AG04450 (cell line): Measurements from ENCODE around the gene TENT5C. TPM values are rescaled to one million over a fixed set of nuclear protein-coding genes. Genes with fewer than 3 reads are reported as not detected.

Experiments
- CTCF ChIA-PET: fragments of 300-600, 350-600 bp; formaldehyde crosslinking; extraction: SDS; loops from one replicate; lab custom pipeline; 2022; ENCODE audit warnings: antibody characterized with exemption, inconsistent platforms; lab: Charles Lee
- POLR2A ChIA-PET: fragments of 350-600 bp; formaldehyde crosslinking; extraction: SDS; loops from one replicate; lab custom pipeline; 2021; ENCODE audit warnings: antibody characterized with exemption, inconsistent platforms; lab: Yijun Ruan, JAX
- DNase-seq: peaks from one replicate; pipeline ENCODE4 v3.0.0-alpha.2; 2011; ENCODE audit warnings: low read depth, low spot score
- H3K27ac ChIP-seq: one replicate; pipeline ENCODE4 v1.5.1; 2012; ENCODE audit warnings: low read depth, low read length, control low read depth
- H3K27me3 ChIP-seq: one replicate; pipeline ENCODE4 v1.6.0; 2012; ENCODE audit warnings: low read length; ENCODE audit not compliant: control insufficient read depth, insufficient read depth
- H3K4me3 ChIP-seq: 2 replicates; pipeline ENCODE4 v1.5.1; 2011; ENCODE audit warnings: mild to moderate bottlenecking, low read depth, low read length, control low read depth
- H3K9me3 ChIP-seq: 2 replicates; pipeline ENCODE4 v1.5.1; 2012; ENCODE audit warnings: low read length; ENCODE audit not compliant: control insufficient read depth, insufficient read depth
- CTCF ChIP-seq: IDR thresholded peaks from 2 replicates; pipeline ENCODE4 v1.5.1; 2011; ENCODE audit warnings: low read depth, low read length, control low read depth, inconsistent platforms
- polyA plus RNA-seq: library from polyadenylated mRNA; depleted of rRNA; stranded (reverse); fragments of >200 nt; gene quantifications from 2 replicates; pipeline ENCODE4 v1.2.3, GENCODE V29; 2011

The TENT5C gene
- polyA plus RNA-seq, 1 experiment = 29.2 TPM

GRCh38 chr1:117567976-117568375 lies 37.9 kb upstream of the TENT5C start:
- no peak for TF ChIP-seq CTCF
- ChIA-PET CTCF (interaction anchor here (1.0 to 2.0 kb wide), 4 partner anchors 24 to 186 kb away, joined by 3 to 9 read pairs (median 4); no protein-coding TSS in a partner anchor), POLR2A (no interaction called here)
- H3K9me3 ChIP-seq = no peaks in the 10 kb centered on the region
- H3K27ac ChIP-seq = no peak overlapping the region
- no peak for DNase-seq
- H3K27me3 ChIP-seq = peaks cover 15% of the 10 kb centered on the region
- H3K4me3 ChIP-seq = no peak overlapping the region

GRCh38 chr1:117568999-117569398 lies 36.8 kb upstream of the TENT5C start:
- no peak for DNase-seq
- Histone ChIP-seq H3K27me3 (peaks cover 11% of the 10 kb centered on the region), H3K27ac (no peak overlapping the region), H3K9me3 (no peaks in the 10 kb centered on the region), H3K4me3 (no peak overlapping the region)
- POLR2A ChIA-PET = no interaction called here
- CTCF ChIA-PET = interaction anchor here (1.0 to 2.0 kb wide), 4 partner anchors 25 to 185 kb away, joined by 3 to 9 read pairs (median 4); no protein-coding TSS in a partner anchor
- TF ChIP-seq CTCF = no peak

GRCh38 chr1:117569856-117570255 lies 36.0 kb upstream of the TENT5C start:
- CTCF ChIA-PET = interaction anchor here (0.6 to 1.0 kb wide), 2 partner anchors 35 to 1439 kb away, joined by 3 to 5 read pairs; no protein-coding TSS in a partner anchor
- no peak for DNase-seq

GRCh38 chr1:117570988-117571409 lies 34.8 kb upstream of the TENT5C start:
- DNase-seq = no peak
- CTCF ChIA-PET = no interaction called here

More at GRCh38 chr1:117569856-117570255, 36.0 kb upstream of the TENT5C start:
- no peak for TF ChIP-seq CTCF
- no peak overlapping the region for H3K4me3 ChIP-seq
- H3K27me3 ChIP-seq = peaks cover 8% of the 10 kb centered on the region
- H3K9me3 ChIP-seq = no peaks in the 10 kb centered on the region
- no peak overlapping the region for H3K27ac ChIP-seq
- POLR2A ChIA-PET = no interaction called here

GRCh38 chr1:117571496-117571895 lies 34.4 kb upstream of the TENT5C start:
- no peak overlapping the region for H3K4me3 ChIP-seq
- no peak for DNase-seq
- no peak overlapping the region for H3K27ac ChIP-seq
- ChIA-PET POLR2A (no interaction called here), CTCF (no interaction called here)
- H3K9me3 ChIP-seq = no peaks in the 10 kb centered on the region
- peaks cover 8% of the 10 kb centered on the region for H3K27me3 ChIP-seq
- no peak for TF ChIP-seq CTCF

More at GRCh38 chr1:117570988-117571409, 34.8 kb upstream of the TENT5C start:
- Histone ChIP-seq H3K9me3 (no peaks in the 10 kb centered on the region), H3K4me3 (no peak overlapping the region), H3K27ac (no peak overlapping the region), H3K27me3 (peaks cover 8% of the 10 kb centered on the region)
- no peak for TF ChIP-seq CTCF
- POLR2A ChIA-PET = no interaction called here
